Measurements from ENCODE around the gene RPS27A.

DNA sequence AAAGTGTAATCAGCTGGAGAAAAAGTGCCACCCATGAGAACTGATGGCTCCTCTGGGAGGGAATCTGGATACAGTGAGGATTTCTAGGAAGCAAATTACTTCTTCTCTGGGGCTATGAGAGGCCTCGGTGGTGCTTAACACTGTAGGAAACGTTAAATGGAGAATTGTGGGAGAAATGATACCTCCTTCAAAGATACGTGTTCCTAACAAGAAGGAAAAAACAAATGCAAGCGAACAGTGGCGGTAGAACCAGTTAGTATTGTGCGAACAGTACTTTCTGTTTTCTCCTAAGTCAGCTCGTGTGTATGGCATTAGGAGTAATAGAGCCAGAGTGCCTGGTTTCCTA is 37.1 kb downstream of the RPS27A start:
- TF ChIP-seq, protein P1, sequence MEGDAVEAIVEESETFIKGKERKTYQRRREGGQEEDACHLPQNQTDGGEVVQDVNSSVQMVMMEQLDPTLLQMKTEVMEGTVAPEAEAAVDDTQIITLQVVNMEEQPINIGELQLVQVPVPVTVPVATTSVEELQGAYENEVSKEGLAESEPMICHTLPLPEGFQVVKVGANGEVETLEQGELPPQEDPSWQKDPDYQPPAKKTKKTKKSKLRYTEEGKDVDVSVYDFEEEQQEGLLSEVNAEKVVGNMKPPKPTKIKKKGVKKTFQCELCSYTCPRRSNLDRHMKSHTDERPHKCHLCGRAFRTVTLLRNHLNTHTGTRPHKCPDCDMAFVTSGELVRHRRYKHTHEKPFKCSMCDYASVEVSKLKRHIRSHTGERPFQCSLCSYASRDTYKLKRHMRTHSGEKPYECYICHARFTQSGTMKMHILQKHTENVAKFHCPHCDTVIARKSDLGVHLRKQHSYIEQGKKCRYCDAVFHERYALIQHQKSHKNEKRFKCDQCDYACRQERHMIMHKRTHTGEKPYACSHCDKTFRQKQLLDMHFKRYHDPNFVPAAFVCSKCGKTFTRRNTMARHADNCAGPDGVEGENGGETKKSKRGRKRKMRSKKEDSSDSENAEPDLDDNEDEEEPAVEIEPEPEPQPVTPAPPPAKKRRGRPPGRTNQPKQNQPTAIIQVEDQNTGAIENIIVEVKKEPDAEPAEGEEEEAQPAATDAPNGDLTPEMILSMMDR (IDR thresholded peaks at IDR 0.05): no peak
- TF ChIP-seq POLR2A (IDR thresholded peaks at IDR 0.05): no peak

All from ovary (tissue), 3 donors.